ENCODE measurements around the gene SLC1A4.

The SLC1A4 gene

DNA sequence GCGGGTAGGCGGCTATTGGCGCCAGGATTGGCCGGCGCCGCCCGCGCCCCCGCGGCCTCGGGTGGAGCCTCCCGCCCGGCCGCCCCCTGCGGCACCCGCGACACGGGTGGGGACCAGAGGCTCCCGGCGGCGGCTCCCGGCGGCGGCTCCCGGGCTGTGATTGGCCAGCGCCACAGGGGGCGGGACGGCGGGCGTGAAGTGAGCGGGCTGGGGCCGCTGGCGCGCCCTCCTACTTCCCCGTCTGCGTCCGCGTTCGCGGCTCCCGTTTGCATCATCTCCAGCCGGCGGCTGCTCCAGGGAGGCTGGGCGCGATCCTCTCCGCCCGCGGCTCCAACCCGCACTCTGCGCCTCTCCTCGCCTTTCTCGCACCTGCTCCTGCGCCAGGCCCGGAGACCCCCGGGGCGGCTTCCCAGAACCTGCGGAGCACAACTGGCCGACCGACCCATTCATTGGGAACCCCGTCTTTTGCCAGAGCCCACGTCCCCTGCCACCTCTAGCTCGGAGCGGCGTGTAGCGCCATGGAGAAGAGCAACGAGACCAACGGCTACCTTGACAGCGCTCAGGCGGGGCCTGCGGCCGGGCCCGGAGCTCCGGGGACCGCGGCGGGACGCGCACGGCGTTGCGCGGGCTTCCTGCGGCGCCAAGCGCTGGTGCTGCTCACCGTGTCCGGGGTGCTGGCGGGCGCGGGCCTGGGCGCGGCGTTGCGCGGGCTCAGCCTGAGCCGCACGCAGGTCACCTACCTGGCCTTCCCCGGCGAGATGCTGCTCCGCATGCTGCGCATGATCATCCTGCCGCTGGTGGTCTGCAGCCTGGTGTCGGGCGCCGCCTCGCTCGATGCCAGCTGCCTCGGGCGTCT is at the start of gene SLC1A4:
TSS of gene SLC1A4 (plus strand) at position 274 of the 856 bp plus-strand sequence. CDS start at position 519, 245 bp downstream.
- FAIRE-seq = peak; percentile 23
- DNase-seq (ENCODE audit: insufficient read length, low spot score) = peak; percentile 80

GRCh38 chr2:64941143-64941542 is 48.1 kb upstream of the SLC1A4 start:
- FAIRE-seq (no peak), DNase-seq (ENCODE audit: insufficient read length, low spot score) (no peak)

GRCh38 chr2:64941801-64942200 is 47.4 kb upstream of the SLC1A4 start:
- DNase-seq (ENCODE audit: insufficient read length, low spot score) (no peak), FAIRE-seq (no peak)

GRCh38 chr2:64942693-64943092 is 46.5 kb upstream of the SLC1A4 start:
- DNase-seq (ENCODE audit: insufficient read length, low spot score) (no peak), FAIRE-seq (no peak)

DNA sequence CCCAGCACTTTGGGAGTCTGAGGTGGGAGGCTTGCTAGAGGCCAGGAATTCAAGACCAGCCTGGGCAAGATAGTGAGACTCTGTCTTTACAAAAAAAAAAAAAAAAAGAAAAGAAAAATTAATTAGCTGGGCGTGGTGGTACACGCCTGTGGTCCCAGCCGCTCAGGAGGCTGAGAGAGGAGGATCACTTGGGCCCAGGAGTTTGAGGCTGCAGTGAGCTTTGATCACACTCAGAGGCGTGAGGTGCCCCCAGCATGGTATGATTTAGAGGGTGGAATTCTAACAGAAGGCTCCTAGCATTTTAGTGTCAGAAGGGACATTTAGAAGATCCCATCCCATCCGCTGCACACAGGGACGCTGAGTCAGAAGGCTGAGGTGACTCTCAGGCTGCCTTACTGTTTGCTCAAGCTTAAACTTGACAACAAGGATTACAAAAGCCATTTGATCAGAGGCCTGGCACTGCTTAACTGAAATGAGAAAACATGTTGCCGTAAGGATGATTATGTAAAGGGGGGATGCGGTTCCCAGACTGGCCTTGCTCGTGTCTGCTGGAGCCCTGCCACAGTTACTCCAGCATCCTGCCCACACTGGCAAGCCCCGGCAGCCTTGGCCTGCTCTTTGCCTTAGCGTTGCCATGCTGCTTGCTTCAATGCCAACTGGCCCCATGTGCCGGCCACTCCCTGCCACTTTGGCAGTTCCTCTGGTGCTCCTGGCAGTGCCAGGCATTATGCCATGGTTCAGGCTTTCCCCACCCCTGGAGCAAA is 45.6 kb upstream of the SLC1A4 start:
- DNase-seq (ENCODE audit: insufficient read length, low spot score) = no peak

DNA sequence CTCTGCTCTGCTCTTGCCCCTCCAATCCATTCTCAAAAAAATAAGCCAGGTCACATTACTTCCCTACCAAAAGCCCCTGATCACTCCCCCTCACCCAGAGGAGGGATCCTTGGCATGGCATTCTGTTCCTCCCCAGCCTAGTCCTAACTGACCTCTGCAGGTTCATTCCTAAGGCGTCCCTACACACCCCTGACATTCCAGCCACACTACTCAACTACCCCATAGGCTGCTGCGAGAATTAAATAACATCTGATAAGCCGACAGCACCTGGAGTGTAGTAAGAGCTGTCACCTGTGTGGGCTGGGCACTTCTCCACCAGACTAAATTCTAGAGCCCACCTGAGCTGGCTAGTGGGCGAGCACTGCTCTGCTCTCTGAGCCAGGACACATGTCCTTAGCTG is 44.7 kb upstream of the SLC1A4 start:
- no peak for DNase-seq (ENCODE audit: insufficient read length, low spot score)
- no peak for FAIRE-seq

More for the DNA sequence above, 45.6 kb upstream of the SLC1A4 start:
- no peak for FAIRE-seq

DNA sequence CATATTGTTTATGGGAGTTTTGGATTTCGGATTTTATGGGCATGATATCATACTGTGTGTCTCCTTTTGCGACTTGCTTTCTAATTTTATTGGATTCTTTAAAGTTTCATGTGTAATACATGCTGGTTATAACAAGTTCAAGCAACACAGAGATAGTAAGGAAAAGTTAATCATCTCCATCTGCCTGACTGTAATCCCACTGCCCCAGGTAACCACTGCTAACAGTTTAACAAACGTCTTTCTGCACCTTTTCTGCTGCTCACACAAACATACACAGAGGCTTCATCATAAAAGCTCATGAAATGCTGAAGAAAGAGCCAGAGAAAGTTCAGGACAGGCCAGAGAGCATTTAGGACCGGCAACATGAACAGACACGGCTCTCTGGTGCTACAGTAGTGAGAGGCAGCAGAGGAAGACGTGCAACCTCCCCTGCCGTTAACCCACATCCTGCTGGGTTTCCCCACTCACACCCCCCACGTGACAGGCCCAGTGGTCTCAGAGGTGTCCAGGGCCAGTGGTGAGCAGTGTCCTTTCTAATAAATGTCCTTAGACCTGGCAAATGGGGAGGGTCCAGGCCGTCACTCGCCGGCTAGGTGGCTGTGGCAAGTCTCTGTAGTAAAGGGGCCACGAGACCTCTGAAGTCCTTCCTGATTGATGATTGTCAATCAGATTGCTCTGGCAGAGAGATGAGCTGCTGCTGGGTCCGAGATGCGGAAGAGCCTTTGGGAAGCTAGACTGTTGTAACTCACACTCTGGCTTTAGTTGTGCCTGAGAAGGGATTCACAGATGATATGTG is 43.0 kb upstream of the SLC1A4 start:
- FAIRE-seq = peak; percentile 98
- DNase-seq (ENCODE audit: insufficient read length, low spot score) = peak; percentile 67

DNA sequence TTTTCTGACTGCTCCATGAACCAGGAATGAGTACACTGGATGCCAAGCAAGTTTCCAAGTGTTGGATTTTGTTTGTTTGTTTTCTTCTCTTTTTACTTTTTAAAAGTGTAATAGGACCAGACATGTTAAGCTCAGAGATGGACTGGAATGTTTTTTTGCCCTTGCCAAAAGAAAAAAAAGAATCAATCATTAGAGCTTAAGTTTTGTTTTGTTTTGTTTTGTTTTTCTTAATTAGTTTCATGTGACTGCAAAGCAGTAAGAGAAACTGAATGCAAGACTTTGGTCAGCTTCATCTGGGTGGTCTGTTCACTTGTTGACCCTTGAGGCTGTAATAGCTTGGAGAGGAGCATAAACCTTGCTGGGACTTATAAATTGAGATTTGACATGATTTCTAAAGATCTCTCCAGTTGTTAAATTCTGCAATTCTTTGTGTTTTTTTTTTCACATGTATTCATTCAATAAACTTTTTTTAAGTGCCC is 42.4 kb upstream of the SLC1A4 start:
- DNase-seq (ENCODE audit: insufficient read length, low spot score) (no peak), FAIRE-seq (no peak)

GRCh38 chr2:64947885-64948284 is 41.3 kb upstream of the SLC1A4 start:
- no peak for FAIRE-seq

DNA sequence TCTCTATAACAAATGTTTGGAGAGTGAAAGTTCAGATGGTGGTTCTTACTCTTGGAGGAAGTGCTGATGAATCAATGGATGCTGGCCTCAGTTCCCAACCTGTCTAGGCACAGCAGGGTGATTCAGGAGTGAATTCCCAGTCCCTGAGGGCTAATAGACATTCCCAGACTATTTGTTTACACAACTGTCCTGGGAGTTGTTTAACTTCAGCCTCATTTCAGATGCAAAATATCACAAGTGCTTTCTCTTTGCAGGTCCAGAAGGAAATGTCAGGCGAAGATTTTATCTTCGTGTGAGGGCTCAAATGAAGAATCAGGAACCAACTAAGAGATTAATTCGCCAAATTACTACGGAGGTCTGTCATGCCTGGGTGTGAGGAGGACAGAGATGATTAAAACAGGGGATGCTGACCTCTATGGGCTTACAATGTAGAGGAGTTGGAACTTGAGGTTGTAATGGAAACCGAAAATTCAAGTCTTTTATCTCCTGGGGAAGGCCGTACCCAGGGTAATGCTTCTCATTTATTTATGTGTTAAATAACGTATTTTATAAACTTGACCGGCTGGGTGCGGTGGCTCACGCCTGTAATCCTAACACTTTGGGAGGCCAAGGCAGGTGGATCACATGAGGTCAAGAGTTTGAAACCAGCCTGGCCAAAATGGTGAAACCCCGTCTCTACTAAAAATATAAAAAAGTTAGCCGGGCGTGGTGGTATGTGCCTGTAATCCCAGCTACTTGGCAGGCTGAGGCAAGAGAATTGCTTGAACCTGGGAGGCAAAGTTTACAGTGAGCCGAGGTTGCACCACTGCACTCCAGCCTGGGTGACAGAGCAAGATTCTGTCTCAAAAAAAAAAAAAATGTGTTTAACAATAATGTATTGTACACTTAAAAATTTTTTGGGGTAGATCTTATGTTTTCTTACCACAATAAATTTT is 38.7 kb upstream of the SLC1A4 start:
- FAIRE-seq (peak; percentile 72), DNase-seq (ENCODE audit: insufficient read length, low spot score) (no peak)

More at GRCh38 chr2:64947885-64948284, 41.3 kb upstream of the SLC1A4 start:
- no peak for DNase-seq (ENCODE audit: insufficient read length, low spot score)

DNA sequence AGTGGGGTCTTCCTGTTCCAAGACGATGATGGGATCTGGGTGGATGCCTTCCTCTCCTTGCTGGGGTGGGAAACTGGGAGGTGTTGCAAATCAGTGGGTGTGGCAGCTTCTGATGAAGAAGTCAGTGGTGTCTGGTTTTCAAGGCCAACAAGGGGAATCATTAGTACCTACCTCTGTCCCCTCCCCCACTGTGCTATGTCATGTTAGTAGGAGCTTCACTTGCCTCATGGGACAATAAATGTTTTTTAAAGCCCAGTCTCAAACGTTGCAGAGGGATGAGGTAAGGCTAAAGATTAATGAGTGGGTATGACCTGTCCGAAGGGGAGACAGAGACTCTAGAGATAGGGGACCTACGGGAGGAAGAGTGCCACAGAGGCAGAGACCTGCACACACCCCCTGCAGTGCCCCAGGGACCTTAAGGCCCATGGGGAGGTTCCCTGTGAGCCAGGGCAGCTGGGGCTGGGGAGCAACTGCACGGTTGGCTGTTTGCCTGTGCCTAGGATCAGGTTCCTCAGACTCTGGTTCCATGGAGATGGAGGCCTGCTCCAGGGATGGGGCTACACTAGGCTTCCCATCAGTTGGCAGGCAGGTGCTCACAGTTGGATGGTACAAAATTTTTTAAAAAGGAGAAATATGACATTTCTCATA is 37.8 kb upstream of the SLC1A4 start:
- DNase-seq (ENCODE audit: insufficient read length, low spot score) = no peak
- no peak for FAIRE-seq

- FAIRE-seq = no peak
- no peak for DNase-seq (ENCODE audit: insufficient read length, low spot score)
Observed at GRCh38 chr2:64952096-64952495, 37.1 kb upstream of the SLC1A4 start.

DNA sequence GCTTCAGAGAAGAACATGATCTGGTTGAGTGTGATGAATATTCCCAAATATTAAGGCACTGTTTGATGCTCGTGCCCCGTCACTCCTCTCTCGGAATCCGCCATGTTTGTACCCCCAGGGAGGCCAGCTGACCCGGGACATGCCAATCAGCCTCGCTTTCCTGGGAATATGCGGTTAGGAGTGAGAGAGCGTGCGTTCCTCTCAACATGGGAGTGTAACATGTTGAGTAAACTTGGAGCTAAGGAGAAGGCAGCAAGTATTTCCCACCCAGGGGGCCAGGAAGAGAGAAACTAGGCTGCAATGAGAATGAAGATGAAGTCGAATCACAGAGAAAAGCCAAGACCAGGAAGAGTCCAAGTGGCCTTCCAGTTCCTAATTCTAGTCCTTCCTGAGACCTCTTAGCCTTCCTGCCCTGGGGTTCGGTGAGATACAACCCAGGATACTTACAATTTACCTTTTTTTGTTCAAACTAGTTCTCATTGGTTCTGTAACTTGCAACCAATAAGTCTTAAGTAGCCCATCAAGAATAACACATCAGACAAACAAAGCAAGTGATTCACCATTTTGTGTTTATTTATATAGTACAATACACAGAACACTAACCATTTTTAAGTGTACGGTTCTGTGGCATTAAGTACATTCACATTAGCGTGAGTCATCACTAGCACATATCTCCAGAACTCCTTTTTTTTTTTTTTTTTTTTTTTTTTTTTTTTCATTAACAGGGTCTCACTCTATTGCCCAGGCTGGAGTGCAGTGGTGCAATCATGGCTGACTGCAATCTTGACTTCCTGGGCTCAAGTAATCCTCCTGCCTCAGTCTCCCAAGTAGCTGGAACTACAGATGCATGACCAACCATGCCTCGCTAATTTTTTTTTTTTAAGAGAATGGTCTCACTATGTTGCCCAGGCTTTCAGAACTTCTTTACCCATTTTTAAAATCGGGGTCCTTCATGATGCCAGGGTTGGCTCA is 36.4 kb upstream of the SLC1A4 start:
- DNase-seq (ENCODE audit: insufficient read length, low spot score) = no peak
- no peak for FAIRE-seq

- no peak for DNase-seq (ENCODE audit: insufficient read length, low spot score)
- FAIRE-seq = peak; percentile 59
Observed at GRCh38 chr2:64955467-64955866, 33.7 kb upstream of the SLC1A4 start.

DNA sequence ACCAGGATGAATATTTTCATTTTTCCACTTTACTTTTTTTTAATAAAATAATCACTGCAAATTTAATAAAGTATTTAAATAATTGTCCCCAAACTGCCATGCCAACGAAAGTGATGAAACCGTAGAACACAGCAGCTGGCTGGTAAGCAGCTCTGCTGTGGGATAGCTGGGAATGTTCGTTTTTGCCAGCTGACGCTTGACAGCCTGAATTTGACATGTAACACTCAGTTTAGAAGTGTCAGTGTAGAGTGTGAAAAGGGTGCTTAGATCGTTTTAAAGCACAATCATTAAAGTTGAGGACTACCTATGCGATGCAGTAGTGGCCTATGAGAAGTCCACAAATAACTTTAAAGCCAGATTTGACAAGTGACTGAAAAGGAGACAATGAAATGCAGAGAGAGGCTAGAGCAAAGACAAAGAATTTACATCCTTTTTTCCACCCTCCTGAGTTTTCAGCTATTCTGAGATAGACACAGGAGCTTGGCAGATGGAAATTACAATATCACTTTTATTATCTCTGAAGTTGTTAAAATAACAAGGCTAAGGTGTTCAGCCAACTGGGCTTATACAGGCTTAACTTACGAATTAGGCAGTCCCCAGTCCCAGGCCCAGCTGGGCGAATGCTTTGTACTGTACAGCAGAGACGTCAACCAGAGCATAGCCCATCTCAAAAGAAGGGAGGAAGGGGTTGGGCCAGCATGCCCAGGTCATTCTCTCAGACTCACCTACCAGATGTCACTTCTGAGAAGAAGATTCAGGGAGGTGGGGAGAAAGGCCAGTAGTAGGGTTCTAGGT is 31.9 kb upstream of the SLC1A4 start:
- FAIRE-seq = no peak
- no peak for DNase-seq (ENCODE audit: insufficient read length, low spot score)

DNA sequence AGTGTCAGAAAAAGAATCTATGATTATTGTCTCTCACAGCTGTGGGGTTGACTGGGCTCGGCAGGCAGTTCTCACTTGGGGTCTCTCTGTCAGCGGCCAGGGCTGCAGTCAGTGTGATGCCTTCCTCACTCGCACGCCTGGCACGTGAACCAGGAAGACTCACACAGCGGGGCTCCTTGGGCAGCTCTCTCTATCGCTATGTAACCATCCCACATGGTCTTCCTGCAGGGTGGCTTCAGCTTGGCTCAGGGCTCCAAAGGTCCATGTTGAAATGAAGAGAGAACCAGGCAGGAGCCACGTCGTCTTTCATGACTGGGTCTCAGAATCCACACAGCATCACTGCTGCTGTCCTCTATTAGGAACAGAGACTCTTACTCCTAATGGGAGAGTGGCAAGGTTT is 30.6 kb upstream of the SLC1A4 start:
- FAIRE-seq (no peak), DNase-seq (ENCODE audit: insufficient read length, low spot score) (no peak)

DNA sequence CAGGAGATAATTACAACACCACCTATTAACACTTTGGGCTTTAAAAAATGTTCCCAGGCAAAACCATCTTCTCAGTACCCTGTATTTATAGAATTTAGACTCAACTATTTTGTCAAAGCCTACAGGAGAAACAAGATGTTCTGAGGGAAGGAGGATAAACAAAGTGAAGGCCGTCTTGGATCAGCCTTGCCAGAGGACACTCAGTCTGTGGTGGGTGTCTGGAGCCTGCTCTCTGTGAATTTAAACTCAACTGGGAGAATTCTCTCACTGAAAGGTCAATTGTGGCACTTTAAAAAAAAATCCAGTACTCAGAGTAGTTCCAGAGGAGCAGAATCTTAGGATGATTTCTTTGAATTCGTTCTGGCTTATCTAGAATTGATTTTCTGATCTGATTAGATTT is 28.4 kb upstream of the SLC1A4 start:
- FAIRE-seq = no peak

More for the DNA sequence above, 28.4 kb upstream of the SLC1A4 start:
- no peak for DNase-seq (ENCODE audit: insufficient read length, low spot score)

Measured in GM19239 (cell line).